ENCODE measurements around the gene TTLL5.

The TTLL5 gene

DNA sequence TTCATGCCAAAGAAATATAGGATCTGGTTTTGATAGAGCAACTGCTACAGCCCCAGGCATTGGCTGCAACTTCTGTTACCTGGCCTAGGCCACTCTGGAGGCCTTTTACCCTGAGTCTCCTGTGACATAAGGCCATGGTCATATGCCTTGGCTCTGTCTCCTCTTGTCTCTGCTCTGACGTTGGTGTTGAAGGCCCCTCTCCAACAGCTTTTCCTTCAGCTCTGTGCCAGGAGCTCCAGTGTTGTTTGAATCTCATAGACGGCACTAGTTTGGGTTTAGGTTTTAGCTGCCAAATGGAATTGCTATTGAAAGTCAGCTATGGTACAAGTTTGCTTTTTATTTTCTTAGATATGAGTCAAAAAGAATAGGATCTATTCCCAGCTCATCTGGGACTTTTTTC lies 41.1 kb downstream of the TTLL5 start:
- DNase-seq = no peak

DNA sequence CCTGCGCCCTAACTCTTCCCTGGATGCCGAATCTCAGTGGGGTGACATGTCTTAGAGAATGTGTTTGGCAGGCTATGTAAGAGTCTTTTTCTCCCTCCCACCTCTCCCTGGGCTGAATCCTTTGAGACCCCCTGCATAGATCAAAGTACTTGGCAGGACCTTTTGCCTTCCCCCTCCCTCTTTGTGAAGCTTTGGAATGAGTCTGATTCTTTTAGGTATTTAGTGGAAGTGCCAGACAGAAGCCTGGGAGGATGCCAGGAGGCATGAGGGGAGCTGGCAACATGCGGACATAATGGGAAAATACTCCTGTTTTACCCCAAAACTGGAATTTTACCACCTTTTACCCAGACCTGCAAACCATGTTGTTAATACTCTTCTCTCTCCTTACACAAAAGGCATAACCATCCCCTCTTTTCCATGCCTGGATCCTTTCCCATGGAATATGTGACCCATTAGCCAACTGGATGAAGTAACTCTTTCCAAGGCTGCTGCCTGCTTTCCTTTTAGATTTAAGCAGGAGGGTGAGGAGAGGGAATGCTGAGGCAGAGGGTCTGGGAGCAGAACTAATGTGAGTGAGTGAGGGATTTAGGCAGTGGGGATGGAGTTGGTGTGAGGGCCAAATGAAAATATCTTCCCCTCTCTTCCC lies 41.7 kb downstream of the TTLL5 start:
- DNase-seq = no peak

DNA sequence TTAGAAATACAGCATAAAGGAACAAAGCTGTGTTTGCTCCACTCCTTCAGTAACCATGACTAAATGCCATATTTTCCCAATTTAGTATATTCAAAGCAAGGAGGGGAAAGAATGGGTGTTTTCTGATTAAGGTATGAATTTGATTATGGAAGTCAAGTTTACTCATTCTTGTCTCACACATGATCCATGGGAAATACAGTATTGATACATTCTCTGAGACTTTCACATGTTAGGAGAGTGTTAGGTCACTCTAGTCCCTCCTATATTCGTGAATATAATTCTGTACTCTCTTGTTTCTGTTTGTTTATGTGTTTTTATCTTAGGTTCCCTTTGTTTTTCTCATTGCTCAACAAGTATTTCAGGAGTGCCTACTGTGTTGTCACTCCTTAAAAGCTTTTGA lies 42.4 kb downstream of the TTLL5 start:
- no peak for DNase-seq

DNA sequence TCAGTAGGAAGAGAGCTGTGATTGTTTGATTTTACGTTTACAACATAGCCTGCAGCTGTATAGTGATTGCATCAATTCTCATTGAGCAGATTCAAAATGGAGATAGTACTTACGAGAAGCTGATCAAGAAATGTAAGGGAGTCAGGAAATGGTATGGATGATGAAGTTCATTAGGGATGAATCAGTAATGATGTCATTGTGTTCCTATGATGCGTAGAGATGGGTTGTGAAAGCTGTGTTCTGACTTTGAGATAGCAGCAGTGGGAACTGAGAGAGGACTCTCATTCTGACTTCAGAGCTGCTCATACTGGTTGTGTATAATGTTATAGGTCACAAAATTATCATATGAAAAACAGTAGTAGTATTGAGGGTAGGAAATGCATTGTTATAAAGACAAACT lies 44.0 kb downstream of the TTLL5 start:
- DNase-seq = no peak

DNA sequence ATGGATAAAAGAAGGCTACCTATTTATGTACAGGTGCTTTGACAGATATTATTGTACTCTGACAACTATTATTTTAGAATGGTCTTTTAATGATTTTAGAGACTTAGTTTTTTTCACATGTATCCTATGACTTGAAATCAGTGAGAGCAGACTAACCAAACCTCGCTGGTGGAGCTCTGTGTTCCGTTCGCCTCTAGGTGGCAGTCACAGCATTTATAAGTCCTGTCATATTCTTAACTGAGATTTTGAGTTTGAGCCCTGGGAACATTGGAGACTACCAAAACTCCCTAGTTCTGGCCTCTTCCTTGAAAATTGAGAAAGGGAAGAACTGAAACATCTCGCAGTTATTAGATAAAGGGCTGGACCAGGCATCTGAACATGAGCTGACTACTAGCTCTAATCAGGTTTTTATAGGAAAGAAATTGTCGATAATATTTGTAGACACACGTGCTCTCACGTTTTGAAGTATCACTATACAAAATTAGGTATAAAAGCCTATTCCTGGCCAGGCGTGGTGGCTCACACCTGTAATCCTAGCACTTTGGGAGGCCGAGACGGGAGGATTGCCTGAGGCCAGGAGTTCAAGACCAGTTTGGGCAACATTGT lies 48.3 kb downstream of the TTLL5 start:
- peak; percentile 78 for DNase-seq

DNA sequence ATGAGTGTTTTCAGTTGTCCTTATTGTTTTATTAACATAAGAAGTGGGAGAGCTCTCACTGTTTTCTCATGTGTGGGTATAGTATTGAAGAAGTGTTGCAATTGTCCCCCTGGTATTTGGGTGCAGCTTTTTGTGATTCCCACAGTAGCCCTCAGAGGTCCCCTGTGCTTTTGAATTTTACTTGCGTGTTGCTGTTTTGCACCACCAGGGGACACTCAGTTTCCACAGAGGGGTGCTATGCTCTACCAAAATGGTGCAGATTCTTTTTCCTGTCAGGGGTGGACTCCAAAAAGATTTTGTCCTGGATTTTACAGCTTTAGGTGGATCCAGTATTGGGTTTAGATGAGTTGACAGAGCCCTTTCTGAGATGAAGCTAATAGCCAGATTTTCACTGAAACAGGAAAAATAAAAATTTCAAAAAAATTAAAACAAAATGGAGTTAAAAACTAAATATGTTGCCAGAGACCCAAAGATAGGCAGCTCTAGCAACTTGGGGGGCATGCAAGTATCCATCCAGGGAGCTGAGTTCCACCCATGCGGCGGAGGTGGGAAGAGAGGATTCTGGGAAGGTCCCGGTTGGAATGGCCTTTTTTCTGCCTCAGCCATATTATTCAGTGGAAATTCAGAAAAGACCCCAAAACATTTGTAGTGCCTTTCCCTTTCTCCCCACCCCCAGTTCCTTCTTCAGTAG lies 50.2 kb downstream of the TTLL5 start:
- DNase-seq = peak; percentile 8

DNA sequence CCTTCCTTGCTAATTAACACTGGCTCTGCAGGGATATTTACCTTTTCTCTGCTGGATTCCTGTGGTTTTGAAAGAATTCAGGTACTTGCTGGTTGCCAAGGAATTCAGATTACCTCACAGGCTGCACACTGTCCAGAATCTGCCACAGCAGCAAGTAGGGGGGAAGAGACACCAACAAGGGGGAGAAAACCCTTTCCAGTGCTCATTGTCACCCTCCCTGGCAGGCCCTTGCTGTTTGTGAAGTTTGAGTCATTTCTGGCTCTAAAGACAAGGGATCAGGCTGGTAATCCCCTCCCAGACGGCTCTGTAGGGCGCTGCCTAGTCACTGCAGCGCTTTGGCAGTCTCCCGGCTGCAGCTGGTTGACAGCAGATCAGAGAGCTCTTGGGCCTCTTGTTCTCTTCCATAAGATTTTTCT lies 50.8 kb downstream of the TTLL5 start:
- peak; percentile 14 for DNase-seq

DNA sequence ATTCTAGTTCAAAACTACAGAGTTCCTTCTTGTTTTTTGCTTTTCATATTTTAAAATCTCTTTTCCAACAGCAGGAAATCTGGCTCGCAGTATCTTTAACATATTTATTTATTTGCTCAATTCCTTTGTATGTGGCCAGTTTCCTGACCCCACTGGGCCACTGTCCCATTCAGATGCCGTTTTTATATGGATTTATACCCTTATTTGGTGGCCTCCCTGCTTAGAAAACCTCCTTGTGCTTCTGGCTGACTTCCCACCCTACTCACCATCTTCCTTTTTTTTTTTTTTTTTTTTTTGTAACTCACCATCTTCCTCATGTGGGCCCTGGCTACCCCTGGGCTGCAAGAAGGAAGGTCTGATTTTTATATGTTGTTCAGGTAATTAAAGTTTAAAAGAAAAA lies 53.9 kb downstream of the TTLL5 start:
- no peak for DNase-seq

DNA sequence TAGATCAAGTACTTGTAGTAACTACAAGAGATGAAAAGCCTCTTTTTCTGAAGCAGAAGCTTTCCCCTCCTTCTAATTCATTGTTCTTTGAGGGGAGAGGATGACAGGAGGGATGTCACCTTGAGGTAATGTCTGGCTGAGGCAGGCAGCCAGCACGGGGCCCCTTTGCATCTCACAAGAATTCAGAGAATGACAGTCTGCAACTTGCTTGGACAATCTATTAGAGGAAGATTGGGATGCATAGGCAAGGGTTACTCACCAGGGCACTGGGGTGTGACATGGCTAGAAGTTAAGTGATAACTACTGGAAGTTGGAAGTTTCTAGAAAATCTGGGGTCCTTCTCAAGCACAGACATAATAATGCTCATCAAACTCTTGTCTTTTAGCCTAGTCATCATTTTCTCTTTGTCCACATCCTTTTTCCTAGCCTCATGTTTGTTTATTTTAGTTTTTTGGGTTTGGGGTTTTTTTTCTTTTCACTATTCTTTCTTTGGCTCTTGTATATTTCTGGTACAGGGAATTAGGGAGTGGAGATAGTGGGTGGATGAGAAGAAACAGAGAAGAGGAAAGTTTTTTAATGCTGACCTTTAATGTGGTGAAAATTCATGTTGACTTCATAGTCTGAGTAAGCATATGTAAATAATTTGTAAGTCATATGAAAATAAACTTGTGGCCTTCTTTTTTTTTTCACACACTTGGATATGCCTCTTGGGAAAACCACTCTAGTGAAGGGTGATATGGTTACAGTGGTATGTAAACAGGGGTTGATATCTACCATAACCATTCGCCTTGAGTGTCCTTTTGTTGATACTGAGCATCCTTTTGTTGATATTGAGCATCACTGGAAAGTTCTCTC lies 55.1 kb downstream of the TTLL5 start:
- DNase-seq = no peak

DNA sequence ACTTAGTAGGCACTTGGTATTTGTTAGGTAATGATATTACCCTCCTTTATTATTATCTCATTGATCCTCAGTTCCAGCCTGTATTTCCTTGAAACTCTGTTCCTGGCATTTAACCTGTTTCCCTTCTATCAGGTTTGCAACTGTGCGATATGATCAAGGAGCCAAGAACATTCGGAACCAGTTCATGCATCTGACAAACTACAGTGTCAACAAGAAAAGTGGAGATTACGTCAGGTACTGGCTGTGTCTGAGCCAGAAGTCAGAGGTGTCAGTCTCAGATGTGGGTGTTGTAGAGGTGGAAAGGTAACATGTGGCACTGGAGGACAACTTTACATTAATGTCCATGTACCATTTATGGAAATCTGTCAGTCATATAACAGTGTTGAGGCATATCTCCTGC lies 56.7 kb downstream of the TTLL5 start:
- DNase-seq = no peak

DNA sequence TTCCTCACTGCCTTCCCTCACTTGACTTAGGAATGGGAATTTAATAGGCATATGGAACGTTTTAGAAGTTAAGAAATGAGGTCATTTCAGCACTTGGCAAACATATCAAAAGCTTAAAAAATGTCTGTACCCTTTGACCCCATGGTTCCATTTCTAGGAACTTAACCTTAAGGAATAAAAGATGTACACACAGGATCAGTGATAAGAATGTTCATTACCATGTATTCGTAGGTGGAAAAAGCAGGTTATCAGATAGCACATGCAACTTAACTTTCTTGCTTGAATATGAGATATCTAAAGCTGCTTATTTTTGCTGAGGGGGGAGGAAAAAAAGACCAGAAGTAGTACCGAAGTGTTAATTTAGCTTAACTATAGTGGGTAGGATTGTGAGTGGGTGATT lies 57.2 kb downstream of the TTLL5 start:
- no peak for DNase-seq

DNA sequence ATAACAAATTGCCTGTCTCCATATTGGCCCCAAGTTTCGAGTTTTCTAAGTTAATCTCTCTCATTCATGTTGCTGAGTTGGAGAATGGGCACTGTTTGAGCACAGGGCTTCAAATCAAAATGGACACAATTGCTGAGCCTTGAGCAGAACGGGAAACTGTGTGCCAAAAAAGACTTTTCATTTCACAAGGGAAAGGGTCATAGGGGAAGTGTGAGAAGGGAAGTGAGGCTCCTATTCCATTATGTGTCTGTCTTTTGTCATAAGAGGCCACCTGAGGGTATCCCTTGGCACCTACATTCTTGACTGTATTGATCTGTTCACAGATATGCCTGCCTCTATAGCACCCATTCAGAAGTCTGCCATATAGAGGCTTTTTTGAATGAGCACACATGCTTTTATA lies 59.1 kb downstream of the TTLL5 start:
- no peak for DNase-seq

DNA sequence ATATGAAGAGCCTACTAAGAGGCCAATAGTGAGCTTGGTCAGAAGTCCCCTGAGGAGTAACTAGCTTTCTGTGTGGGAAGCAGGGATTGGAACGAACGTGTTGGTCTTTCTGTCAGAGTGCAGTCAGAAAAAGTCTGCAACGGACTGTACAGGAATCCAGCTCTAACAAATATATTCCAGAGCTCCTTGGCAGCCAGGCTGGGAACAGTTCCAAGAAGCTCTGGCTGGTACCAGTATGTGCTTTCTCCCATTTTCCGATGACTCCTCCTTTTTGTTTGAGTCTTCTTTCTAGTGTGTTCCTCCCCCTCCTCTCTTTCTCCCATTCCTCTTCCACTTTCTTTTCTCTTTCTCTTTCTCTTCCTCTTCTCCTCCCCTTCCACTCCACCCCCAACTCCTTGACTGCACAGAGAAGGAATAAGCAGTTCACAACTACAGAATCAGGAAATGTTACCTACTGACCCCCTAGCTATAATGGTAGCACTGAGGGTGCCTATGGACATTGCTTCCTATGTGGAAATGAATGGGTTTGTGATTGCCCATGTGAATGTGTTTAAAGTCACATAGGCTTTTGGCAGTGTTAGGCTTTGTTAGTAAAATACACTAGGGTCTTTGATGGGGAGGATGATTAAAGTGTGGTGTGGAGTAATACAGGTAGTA lies 59.9 kb downstream of the TTLL5 start:
- DNase-seq = no peak

DNA sequence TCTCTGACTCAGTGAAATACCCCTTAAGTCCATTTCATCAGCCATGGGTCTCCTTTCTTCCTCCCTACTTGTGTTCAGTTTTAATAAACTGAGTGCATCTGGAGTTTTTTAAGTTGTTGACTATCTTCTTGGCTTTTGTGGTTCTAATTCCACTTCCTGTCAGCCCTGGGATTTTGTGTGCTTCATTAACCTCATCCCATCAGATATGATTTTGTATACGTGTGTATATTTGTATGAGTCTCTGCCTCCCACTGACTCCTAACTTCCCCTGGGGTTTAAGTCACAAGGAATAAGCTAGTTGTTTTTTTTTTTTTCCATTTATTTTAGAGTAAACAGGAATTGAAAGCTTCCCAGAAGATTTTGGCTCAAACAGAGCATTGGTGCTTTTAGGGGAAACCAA lies 62.7 kb downstream of the TTLL5 start:
- no peak for DNase-seq

DNA sequence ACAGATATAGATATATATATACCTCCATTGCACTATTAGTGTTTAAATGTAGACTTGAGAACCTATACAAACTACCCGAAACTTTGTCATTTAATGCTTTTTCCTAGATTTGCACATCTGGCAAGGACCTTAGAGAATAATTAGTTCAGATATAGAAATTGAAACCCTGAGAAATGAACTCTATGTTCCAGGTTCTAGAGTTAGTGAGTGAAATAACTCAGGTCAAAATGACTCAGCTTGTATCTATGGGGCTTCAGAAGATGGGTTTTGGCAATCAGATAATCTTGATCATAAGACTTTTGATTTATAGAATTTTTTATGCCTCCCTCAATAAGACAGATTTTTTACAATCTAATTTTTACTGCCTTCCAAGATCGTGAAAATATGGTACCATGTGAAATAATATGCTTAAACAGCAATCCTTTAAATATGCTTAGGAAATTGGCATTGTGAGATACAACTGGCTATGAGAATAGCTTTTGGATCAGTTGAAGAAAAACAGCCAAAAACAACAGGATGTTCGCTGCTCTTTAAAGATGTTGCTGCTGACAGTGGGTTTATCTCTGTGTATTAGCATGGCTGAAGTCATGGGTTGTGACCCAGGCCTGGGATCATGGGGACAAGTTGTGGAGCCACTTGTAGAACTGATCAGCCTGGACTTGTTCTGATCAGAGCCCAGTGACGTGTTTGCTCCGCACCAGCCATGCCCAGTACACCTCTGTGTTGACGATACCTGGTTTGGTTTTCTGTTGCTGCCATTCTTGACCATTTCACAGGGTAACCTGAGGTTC lies 63.6 kb downstream of the TTLL5 start:
- DNase-seq = no peak

DNA sequence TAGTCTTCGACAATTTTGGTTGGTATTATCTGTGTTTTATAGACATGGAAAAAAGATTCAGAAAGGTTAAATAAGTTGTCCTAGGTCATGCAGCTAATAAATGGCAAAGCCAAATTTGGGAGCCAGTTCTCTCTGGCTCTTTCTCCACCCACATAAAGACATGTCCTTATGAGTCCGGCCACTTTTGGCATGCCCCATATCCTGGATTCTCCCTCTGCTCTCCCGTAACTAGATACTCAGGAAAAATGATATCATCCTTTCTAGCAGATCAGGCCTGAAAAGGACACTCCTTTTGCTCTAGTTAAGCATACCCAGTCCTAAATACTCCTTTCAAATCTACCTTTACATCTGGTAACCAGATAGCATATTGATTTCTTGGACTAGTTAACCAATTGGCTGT lies 64.4 kb downstream of the TTLL5 start:
- DNase-seq = no peak

DNA sequence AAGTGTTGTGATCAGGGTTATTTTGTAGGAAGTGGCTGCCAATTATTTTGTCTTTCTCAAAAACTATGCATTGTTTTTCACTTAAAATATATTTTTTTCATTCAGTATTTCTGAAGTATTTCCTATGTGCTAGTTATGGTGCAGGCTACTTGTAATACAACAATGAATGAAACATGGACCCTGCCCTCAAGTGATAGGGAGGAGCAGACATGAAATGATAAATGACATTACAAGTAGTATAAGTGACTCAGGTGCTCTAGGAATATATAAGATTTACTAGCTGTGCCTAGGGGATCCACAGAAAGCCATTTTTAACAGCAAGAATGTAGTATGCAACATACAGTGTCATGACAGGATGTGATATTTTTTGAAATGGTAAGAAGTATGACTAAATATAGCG lies 65.3 kb downstream of the TTLL5 start:
- DNase-seq = no peak

DNA sequence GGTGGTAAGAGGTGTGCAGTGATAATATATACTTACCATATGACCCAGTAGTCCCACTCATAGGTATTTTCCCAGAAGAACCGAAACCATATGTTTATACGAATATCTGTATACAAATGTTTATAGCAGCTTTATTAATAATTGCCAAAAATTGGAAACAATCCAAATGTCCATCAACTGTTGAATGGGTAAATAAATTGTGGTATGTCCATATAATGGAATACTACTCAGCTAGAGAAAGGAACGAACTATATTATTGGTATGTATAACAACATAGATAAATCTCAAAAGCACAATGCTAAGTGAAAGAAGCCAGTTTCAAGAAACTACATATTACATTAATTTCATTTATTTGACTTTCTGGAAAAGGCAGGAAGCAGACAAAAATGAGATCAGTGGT lies 66.1 kb downstream of the TTLL5 start:
- DNase-seq = no peak

DNA sequence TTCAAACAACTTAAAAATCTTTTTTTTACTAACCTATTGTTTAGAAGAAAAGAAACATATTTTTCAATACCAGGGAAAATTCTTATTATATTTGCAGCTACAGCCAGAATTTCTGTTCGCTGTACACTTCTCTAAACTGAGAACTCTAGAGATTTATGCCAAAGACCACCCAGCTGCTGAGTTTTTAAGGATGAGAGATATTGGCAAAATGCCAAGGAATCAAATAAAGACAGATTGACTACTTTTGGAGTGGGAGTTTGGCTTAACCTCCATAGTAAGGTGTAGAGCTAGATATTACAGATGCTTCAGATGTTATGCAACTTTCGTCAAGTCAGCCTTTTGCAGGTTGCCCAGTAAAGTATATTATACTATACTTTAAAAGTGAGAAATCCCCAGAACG lies 71.8 kb downstream of the TTLL5 start:
- DNase-seq = no peak

DNA sequence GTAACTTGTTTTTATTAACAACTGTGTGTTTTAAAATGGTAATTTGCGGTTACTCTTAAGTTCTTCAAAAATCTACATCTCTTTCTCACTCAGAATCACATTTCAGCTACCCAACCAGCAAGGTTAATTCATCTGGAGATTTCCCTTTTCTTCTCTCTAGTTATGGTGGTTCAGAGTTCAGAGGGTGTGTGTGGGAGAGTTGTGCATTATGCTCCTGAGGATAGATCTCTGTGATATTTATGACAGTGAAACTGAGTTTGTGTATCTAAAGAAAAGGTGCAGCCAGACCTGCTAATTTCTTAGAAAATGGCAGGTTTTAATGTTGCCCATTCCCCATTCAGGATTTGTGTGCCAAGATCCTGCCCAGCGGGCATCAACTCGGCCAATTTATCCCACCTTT lies 73.8 kb downstream of the TTLL5 start:
- no peak for DNase-seq

DNA sequence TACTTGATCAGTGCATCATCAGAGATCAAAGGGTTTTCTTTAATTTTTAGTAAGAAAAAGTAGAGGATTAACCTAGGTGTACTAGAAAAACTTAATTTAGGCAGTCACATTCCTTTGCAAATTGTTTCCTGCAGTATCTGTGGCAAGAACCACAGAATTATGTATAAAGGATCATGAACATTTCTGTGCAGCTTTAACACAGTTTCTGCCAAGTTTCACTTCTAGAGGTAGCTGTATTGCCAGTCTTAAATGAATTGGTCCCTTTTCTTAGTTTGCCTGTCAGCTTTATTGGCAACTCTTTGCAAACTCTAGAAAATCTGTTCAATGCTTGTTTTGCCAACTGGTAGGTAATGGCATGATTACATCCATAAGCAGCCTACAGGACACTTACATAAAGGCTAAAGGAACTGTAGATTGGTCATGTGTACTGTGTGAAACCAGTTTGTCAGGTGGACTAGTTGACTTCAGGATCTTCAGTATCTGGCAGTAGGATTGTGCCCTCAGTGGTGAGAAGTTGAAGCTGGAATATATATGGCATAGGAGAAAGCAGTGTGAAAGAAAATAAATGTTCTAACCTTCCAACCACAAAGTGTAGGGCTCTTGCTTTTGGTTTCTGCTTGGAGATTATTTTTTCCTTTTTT lies 75.9 kb downstream of the TTLL5 start:
- no peak for DNase-seq

DNA sequence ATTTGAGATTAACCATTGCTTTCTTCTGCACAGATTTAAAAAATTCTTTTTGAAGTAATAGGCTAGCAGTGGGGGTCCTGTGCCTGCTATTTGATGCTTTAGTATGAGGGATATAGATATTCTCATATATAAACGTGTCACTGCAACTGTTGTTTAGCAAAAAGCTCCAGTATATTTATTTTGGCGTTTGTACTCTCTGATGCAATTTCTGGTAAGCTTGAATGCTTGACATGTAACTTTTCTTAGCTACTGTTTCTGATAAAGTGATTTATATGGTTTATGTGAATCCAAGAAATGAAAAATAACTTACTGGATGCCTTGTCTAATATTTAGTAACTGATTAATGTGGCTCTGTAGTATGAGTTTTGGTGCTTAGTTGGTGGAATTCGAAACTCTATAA lies 77.1 kb downstream of the TTLL5 start:
- DNase-seq = no peak
